ENCODE measurements around the gene IGSF11.

The IGSF11 gene

DNA sequence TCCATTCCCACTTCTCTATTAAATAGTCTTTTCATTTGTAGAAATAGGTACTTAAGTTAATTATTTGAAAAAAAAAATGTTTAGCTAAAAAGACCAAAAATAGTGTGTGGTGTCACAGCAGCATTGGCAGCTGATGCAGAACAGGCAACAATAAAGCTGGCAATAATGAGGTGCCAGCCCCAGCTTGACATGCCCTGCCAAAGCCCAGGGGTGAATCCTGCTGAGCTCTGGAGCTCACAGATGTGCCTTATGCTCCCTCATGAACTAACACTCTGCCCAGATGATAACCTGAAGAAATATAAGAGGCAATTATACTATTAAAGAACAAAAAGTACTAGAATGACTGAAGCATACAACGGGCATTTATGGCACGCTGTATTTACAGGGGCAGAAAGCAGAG, 63.8 kb downstream of the IGSF11 start:
- TF ChIP-seq, protein P1, sequence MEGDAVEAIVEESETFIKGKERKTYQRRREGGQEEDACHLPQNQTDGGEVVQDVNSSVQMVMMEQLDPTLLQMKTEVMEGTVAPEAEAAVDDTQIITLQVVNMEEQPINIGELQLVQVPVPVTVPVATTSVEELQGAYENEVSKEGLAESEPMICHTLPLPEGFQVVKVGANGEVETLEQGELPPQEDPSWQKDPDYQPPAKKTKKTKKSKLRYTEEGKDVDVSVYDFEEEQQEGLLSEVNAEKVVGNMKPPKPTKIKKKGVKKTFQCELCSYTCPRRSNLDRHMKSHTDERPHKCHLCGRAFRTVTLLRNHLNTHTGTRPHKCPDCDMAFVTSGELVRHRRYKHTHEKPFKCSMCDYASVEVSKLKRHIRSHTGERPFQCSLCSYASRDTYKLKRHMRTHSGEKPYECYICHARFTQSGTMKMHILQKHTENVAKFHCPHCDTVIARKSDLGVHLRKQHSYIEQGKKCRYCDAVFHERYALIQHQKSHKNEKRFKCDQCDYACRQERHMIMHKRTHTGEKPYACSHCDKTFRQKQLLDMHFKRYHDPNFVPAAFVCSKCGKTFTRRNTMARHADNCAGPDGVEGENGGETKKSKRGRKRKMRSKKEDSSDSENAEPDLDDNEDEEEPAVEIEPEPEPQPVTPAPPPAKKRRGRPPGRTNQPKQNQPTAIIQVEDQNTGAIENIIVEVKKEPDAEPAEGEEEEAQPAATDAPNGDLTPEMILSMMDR (IDR thresholded peaks at IDR 0.05; ENCODE audit: insufficient read depth, low read depth, low read length, missing control alignments), result no peak
- DNase-seq (ENCODE audit: low read depth), result no peak
- no peak overlapping the region for H3K4me3 ChIP-seq (ENCODE audit: low read depth, low read length)

DNA sequence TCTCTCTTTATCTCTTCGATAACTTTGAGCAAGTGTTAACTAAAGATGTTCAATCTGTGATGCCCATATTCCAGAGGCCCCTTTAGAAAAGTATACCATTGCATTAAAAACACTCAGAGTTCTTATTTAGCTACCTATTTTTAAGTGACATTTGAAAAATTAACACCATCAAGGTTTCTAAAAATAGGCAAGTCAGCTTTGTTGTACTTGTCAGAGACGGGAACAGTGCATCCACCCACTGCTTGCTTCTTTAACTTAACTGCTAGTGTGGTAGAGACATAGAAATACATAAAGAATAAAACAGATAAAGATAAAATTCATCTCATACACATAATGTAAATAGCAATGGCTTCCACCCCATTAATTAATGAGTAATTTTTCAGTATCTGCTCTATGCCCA, 66.0 kb downstream of the IGSF11 start:
- DNase-seq (ENCODE audit: low read depth), result no peak
- TF ChIP-seq, protein P1 (IDR thresholded peaks at IDR 0.05; ENCODE audit: insufficient read depth, low read depth, low read length, missing control alignments), result no peak

DNA sequence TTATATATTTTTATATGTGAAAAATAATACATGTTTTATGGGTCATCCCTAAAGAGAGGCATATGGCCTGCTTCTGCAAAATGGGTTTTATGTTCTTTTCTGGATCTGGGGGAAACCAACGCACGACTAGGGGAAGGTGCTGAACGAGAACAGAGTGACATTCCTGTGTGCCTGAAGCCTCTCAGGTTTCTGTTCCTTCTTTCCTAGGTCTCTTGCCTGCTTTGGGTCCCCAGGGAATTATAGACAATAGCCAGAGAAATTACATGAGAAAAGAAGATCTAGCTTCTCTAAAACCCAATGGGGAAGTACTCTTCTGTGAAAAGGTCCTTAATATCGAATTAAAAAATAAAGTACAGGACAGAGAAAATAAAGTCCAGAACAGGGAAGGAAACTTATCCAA, 66.5 kb downstream of the IGSF11 start:
- no peak overlapping the region for H3K4me3 ChIP-seq (ENCODE audit: low read depth, low read length)
- TF ChIP-seq, protein P1 (IDR thresholded peaks at IDR 0.05; ENCODE audit: insufficient read depth, low read depth, low read length, missing control alignments), result no peak
- DNase-seq (ENCODE audit: low read depth), result no peak

More for the DNA sequence above, 66.0 kb downstream of the IGSF11 start:
- H3K4me3 ChIP-seq (ENCODE audit: low read depth, low read length), result no peak overlapping the region

DNA sequence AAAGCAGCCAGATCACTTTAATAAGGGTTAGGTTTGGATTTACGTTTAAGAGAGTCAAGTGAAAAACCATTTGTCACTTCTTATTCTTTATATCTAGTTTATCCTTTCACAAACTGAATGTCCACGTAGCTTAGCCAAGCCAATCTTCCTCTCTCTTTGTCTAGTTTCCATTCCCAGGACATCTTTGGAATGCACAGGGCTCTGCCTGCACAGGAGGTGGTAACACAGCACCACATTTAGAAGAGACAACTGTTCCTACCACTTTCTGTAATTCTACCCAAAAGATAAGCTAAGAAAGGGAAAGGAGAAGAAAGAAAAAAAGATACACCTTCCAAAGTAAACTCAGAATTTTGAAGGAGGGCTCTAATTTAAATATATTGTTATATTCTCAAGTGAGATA, 67.9 kb downstream of the IGSF11 start:
- H3K4me3 ChIP-seq (ENCODE audit: low read depth, low read length), result no peak overlapping the region
- no peak for DNase-seq (ENCODE audit: low read depth)
- TF ChIP-seq, protein P1 (IDR thresholded peaks at IDR 0.05; ENCODE audit: insufficient read depth, low read depth, low read length, missing control alignments), result no peak

DNA sequence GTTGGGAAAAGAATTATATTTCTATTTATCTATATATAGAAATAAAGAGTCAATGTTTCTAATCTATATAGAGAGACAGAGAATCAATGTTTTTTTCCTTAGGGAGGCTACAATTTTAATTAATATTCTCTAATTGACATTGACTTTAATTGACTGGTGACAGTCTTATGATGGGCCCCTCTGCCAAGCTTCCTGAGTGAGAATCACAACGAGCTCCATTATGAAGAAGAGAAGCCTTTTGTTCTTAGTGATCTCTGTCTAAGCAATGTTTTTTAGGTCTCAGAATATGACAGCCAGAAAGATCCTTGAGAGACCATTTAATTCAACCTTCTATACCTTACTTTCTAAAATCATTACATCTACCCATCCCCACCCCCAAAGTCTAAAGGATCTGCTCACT, 70.9 kb downstream of the IGSF11 start:
- H3K4me3 ChIP-seq (ENCODE audit: low read depth, low read length), result no peak overlapping the region
- TF ChIP-seq, protein P1 (IDR thresholded peaks at IDR 0.05; ENCODE audit: insufficient read depth, low read depth, low read length, missing control alignments), result no peak
- DNase-seq (ENCODE audit: low read depth), result no peak

DNA sequence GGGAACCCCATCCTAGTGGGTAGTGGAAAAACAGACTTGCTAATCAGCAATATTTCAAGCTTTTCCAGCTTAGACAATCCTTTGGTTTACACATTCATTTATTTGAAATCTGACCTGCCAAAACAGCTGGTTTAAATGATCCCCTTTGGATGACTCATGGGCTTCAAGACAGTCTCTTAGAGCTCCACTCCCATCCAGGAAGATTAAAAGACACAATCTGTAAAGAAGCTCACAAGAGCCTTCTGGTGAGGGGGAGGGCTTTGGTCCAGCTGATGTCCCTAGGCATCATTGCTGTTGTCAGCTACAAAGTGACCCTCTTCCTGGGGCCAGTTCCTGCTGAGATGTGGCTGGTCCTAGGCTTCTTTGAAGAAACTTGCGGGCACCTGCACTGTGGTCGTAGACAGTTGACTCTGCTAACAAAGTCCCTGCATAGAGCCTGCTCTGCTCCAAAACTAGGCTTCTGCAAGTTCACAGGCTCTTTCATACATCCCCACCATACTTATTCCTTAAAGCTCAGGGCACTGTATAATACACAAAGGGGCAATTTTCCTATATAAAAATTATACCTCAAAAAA, 73.7 kb downstream of the IGSF11 start:
- no peak overlapping the region for H3K4me3 ChIP-seq (ENCODE audit: low read depth, low read length)
- DNase-seq (ENCODE audit: low read depth), result no peak
- TF ChIP-seq, protein P1 (IDR thresholded peaks at IDR 0.05; ENCODE audit: insufficient read depth, low read depth, low read length, missing control alignments), result no peak

DNA sequence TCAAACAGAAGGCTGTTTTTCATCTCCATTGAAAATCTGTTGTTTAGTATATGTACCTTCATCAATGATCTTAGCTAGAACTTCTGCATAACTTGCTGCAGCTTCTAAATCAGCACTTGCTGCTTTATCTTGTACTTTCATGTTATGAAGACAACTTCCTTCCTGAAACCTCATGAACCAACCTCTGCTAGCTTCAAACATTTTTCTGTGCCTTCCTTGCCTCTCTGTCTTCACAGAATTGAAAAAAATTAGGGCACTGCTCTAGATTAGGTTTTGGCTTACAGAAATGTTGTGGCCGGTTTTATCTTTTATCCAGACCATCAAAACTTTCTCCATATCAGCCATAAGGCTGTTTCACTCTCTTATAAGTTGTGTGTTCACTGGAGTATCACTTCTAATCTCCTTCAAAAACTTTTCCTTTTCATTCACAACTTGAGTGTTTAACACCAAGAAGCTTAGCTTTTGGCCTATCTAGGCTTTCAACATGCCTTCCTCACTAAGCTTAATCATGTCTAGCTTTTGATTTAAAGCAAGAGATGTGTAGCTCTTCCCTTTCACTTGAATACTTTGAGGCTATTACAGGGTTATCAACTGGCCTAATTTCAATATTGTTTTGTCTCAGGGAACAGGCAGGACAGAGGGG, 78.6 kb downstream of the IGSF11 start:
- H3K4me3 ChIP-seq (ENCODE audit: low read depth, low read length), result no peak overlapping the region
- no peak for DNase-seq (ENCODE audit: low read depth)
- TF ChIP-seq, protein P1 (IDR thresholded peaks at IDR 0.05; ENCODE audit: insufficient read depth, low read depth, low read length, missing control alignments), result no peak
